GM18873 (cell line): ENCODE measurements around the gene TMEM50A.
"Not testable (repeated sequence)": the region's sequence is repeated elsewhere in the genome, so short reads cannot be mapped to it uniquely, and the experiment has no call there.

Source experiments
- ATAC-seq: cut with Tn5 transposase; IDR thresholded peaks from one replicate; pipeline ENCODE4 v1.9.1; 2021; ENCODE audit warnings: mild to moderate bottlenecking, moderate library complexity, moderate number of reproducible peaks; ENCODE audit not compliant: unreplicated experiment, low FRiP score

Gene TMEM50A

GRCh38 chr1:25383090-25383489, 45.0 kb downstream of the TMEM50A start:
- not testable (repeated sequence) for ATAC-seq

GRCh38 chr1:25383875-25384274, 45.7 kb downstream of the TMEM50A start:
- ATAC-seq: not testable (repeated sequence)

GRCh38 chr1:25387096-25387495, 49.0 kb downstream of the TMEM50A start:
- ATAC-seq: not testable (repeated sequence)

- ATAC-seq: not testable (repeated sequence)
Measured at GRCh38 chr1:25388691-25389090, 50.6 kb downstream of the TMEM50A start.

- not testable (repeated sequence) for ATAC-seq
Measured at GRCh38 chr1:25389721-25390120, 51.6 kb downstream of the TMEM50A start.

GRCh38 chr1:25392841-25393240, 54.7 kb downstream of the TMEM50A start:
- no peak for ATAC-seq

- ATAC-seq: not testable (repeated sequence)
Measured at GRCh38 chr1:25397549-25397948, 59.4 kb downstream of the TMEM50A start.

GRCh38 chr1:25398079-25398478, 59.9 kb downstream of the TMEM50A start:
- ATAC-seq: not testable (repeated sequence)

GRCh38 chr1:25402947-25403803, 65.0 kb downstream of the TMEM50A start:
- not testable (repeated sequence) for ATAC-seq

GRCh38 chr1:25405731-25406305, 67.7 kb downstream of the TMEM50A start:
- ATAC-seq: not testable (repeated sequence)

GRCh38 chr1:25409641-25410427, 71.7 kb downstream of the TMEM50A start:
- ATAC-seq: not testable (repeated sequence)
